HG03025 (cell line): ENCODE measurements around the gene AGBL4.

ENCODE experiments used
- ATAC-seq: cut with Tn5 transposase; IDR thresholded peaks from one replicate; pipeline ENCODE4 v1.9.1; 2021; ENCODE audit warnings: mild to moderate bottlenecking, moderate library complexity; ENCODE audit not compliant: unreplicated experiment, low FRiP score

The AGBL4 gene

DNA sequence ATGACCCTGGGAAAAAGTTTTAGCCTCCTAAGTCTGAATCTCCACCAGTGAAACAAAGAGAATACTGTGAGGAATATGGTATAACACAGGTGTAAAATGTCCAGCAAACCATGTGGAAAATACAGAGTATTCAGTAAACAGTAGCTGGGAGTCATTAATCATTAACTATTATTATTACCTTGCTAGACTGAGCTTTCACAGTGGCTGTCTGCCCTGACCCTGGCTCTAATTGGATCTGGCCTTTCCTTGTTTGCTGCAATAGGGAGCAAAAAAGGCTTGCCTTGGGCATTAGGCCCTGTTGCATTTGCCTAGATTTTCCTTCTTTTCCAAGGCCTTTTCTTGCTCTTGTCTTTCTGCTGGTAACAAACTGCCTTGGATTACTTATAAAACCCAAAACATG, 1068.0 kb downstream of the AGBL4 start:
- no peak for ATAC-seq

DNA sequence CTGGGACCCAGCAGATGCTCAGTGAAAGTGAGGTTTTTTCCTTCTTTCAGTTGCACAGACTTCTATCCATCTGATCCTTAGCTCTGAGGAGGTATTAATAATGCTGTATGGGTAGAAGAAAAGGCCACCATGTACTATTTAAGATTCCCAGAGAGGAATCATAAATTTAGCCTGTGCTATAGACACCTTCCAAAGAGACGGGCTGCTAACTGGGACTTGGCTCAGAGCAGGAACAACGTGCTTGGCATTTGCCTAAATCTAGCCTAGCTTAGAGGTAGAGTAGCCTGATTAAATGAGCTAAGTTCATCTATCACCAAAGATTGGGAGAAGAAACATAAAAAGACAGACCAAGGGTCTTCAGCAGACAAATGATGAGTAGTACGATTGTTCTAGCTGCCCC, 1070.1 kb downstream of the AGBL4 start:
- ATAC-seq, result no peak

DNA sequence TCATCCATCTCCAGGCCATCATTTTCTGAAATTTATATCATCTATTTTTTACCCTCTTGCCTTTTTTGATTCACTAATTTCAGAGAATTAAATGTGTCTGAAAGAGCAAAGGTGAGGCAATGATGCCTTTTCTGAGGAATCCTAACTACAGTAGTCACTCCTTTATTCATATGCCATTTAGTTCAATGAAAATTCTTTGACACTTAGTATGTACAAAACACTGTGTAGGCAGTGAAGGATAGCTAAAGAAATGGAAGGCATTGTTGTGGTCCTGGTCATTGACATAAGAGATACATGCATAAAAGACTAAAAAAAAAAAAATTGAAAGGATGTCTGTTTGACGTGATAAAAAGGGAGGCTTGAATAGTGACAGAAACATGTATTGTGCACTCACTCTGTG, 1075.2 kb downstream of the AGBL4 start:
- ATAC-seq, result no peak

DNA sequence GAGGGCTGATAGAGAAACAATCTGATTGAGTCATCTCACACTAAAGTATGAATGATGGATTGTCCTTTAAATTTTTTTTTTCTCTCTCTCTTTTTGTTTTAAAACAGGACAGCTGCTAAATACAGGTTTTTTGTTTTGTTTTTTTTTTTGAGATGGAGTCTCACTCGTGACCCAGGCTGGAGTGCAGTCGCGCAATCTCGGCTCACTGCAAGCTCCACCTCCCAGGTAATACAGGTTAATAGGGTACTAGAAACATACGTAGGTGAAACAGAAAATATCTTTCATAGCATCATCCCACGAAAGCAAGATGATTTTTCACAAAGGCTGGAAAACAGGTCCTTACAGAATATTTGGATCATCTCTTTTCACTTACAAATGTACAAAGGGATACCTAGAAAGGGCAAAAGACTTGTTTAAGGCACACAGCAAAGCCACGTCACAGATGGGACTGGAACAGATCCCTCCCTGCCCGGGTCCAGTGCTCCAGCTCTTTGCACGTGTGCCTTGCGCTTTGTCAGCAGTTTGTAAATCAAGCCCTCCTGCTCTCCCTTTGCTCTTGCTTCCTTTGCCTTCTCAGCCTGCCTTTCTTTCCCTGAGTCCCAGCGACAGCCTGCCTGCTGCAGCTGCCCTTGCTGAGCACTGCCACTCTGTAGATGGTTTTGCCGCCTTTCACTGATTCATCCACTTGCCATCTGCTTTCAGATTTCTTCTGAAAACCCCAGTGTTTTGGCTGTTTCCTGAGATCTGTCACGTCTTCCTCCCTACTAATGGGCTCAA, 1075.8 kb downstream of the AGBL4 start:
- no peak for ATAC-seq

DNA sequence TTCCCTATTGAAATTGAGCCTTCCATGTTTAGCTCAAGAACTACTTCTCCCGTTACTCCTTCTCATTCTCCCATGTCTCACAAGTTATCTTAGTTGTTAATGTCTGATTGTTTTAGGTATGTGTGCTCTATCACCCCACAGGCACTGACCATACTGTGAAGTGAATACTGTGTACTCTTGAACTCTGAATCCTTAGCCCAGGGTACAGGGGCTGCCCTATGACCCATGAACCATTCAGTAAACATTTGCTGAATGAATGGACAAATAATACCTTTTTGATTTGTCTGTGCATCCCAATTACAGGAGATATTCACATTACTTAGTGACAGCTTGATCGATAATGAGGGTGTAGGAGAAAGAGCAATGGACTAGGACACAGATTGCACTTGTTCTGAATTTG, 1077.7 kb downstream of the AGBL4 start:
- ATAC-seq, result no peak

DNA sequence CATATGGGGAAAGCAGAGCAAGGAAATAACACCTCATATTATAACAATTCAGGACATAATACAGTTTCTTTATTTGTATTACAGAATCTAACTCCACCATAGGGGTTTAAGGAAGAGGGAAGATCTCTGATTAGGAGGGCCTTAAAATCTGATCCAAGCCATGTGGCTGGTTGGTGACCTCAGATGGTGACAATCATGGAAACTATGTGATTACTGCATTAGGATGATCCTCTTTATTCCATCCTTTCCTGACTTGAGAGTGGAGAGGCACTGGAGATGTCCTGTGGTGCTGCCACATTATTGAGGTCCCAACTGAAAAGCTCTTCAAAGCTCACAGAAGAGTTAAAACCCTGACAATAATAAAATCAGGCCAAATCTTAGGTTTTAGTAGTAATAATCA, 1078.9 kb downstream of the AGBL4 start:
- ATAC-seq, result no peak

DNA sequence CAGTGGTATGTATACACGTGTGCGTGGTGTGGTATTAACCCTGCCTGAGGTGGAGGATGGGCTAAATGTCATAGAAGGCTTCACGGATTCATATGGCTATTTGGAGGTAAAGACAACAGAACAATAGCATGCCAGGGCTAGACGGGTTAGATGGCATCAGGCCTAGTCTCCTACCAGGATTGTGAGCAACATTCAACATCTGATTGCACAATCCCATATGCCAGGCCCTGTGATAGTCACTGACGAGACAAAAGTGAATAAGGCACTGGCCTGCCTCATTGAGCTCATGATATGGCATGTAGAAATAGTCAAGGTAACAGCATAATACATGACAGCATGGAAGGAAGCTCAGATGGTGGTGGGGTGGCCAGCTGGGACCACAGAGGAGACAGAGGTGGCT, 1079.9 kb downstream of the AGBL4 start:
- no peak for ATAC-seq

DNA sequence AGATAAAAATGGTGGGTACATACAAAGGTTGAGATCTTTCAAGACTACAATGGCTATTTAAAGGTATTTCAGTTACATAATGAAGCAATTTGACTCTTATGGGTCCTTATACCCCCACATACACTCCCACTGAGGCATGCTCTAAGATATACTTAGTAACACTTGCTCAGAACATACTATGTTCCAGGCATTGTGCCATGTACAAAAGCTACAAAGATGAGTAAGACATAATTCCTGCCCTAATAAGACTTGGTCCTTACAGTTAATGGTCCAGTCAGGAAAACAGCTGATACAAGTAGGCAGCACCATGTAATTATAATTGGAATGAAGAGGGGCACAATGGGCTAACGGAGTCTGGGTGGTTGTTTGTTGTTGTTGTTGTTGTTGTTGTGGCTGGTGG, 1080.4 kb downstream of the AGBL4 start:
- no peak for ATAC-seq

DNA sequence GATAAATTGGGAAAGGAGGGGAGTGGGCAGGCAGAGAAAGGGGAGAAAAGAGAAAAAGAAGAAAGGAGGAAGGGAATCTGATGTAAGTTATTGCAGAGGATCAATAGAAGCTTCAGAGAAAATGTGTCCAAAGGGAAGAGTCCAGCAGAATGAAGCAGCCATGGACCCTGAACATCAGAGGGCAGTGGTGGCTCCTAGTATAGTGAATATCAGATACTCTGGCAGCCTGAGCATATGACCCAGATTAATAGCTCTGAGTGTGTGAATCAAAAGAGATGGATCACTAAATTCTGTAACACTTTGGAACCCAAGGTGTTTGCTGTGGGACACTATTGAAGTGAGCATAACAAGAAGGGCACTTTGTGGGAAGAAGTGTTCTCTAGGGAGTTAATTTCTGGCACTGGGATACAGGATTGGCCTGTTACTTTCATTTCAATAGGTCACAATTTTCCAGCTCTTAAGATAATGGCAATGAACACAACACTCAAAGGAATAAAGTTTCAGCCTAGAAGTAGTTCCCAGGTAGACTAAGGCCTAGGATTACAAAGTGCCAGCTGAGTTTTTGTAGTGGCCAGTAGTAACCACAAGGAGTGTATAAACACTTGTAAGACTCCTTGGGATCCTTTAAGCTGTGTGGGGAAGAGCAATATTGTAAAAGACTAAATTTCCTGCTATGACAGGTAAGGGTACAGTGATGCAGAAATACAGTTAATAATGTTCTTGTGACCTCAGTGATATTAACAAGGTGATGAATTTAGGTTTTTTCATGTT, 1082.6 kb downstream of the AGBL4 start:
- no peak for ATAC-seq

DNA sequence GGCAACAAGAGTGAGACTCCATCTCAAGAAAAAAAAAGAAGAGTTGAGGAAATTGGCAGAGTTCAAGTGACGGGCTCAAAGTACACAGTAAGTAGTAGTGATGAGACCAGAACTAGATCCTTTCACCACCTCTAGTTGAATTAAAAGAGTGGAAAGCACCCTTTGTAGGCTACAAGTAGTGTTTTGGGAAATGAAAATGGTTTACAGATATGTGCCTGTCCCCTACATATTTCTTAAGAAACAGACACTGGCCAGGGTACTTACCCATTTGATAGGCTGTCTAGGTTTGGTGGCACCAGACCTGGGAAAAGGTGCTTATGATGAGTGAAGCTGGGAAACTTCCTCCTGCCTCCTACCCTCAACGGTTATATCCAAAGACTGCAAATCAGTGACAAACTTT, 1083.4 kb downstream of the AGBL4 start:
- ATAC-seq, result no peak

DNA sequence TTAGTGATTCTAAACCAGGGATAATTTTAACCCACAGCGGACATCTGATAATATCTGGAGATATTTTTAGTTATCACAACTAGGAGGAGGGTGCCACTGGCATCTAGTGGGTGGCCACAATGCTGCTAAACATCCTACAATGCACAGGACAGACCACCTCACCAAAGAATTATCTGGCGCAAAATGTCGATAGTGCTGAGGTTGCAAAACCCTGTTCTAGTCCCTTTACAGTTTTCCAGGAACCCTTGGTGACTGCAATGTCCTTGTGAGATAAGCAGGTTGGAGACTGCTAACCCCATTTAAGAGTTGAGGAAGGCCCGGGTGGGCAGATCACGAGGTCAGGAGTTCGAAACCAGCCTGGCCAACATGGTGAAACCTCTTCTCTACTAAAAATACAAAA, 1083.9 kb downstream of the AGBL4 start:
- ATAC-seq, result no peak

DNA sequence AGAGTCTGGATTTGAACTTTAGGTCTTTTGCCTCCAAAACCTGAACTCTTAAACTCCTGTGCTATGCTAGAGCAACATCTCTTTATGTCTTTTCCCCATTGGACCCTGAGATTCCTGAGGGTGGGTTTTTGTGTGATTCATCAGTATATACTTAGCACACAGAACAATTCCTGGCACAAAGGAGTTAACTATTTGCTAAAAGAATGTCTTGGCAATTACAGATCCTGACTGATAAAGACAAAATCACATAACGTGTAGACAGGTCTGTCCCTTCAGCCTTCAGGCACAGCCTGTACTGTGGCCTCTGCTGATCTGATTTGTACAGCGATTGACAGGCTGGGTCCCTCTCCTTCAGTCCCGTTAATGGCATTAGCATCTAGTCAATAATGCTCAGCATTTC, 1084.7 kb downstream of the AGBL4 start:
- ATAC-seq, result no peak

DNA sequence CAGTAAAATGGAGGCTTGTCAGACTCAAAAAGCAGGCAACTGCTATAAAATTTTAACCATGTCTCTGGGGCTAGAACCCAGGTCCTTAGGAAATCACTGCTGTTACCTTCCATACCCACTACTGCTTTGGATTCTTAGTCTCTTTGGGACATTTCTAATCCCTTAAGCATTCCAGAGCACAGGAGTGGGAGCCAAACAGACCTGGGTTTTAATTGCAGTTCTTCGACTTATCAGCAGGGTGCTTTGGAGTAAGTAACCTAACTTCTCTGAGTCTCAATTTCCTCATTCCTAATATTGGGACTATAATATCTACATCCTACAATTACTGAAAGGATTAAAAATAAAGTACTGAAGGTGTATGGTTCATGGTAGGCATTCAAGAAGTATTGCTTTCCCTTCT, 1086.0 kb downstream of the AGBL4 start:
- ATAC-seq, result no peak

DNA sequence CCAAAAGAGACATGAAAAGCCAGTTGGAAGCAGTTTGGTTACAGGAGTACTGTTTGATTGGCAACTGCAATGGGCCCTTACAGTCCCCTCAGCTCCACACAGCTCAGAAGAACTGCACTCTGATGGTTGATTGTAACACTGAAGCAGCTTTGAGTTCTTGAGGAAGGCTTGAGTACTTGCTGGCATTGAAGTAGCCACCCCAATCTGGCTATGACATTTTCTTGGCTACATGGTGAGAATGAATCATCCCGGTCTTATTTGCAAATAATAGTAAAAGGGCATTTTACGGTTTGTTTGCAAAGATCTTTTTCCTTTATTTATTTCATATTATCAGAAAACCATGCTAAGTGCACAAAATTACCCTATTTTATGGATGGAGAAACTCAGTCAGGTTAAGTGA, 1087.3 kb downstream of the AGBL4 start:
- ATAC-seq, result no peak

DNA sequence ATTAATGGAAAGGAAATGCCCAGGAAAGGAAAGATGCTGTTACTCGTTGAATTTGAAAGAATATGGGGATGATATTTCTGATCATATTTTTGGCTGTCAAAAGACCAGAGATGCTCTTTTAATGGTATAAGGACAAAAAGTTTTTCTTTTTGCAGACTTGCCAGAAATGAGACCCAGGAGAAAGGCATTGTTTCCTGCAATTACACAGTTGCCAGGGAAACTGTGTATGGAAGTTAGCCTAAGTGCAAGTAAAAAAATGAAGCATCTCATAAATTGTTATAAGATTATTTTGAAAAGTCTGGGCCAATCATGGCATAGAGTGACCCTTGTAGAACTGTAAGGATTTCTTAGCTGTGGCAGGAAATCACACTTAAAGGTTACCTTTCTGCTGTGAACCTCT, 1091.4 kb downstream of the AGBL4 start:
- no peak for ATAC-seq

DNA sequence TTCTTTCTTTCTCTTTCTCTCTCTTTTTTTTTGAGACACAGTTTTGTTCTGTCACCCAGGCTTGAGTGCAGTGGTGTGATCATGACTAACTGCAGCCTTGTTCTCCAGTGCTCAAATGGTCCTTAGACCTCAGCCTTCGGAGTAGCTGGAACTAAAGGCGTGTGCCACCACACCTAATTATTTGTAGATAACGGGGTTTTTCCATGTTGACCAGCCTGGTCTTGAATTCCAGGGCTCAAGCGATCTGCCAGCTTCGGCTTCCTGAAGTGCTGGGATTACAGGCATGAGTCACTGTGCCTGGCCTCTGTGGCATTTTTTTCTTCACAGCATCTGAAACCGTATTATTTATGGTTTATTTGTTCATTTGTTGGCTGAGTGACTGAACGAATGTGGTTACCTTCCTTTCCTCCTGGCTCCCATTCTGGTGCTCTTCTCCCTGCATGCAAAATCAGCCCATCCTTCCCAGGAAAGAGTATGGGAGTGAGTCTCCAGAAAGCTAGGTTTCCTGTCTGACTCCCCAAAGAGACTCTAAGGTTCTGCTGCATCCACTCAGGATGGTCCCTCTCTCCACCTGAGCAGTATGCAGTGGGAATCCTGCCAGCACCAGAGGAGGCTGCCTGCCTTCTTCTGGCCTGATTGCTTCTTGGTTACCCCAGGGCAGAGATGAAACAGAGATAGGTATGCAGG, 1092.1 kb downstream of the AGBL4 start:
- no peak for ATAC-seq

DNA sequence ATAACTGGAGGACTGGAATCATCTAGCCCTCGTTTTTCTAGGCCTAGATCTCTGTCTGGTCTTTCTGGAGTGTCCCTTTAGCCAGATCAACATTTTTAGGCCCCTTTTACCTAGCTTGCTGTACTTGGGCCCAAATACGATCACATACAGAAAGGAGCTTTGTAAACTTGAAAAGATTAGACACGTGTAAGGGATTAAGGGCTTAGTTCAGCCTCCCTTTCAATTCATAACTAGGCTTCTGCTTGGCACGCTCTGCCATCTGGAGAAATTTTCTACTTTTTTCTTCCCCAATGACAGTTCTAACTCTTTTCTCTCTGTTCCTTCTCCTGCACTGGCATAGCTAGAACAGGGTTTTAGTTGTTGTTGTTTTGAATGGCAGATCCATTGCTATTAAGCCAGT, 1093.7 kb downstream of the AGBL4 start:
- no peak for ATAC-seq

DNA sequence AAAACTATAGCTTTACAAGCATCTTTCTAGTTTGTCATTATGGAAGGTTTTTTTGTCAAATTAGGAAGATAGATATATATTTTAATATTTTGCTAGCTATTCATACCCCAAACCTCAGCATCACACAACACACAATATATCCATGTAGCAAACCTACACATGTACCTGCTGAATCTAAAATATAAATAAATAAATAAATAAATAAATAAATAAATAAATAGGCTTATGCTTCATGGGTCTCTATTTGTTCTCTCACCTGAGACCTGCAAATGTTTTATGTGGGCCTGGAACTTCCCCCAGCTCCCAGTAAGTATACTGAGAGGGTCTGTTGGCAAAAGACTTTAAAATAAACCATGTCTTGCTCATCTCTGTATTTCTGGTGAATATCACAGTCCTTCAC, 1099.7 kb downstream of the AGBL4 start:
- ATAC-seq, result no peak

DNA sequence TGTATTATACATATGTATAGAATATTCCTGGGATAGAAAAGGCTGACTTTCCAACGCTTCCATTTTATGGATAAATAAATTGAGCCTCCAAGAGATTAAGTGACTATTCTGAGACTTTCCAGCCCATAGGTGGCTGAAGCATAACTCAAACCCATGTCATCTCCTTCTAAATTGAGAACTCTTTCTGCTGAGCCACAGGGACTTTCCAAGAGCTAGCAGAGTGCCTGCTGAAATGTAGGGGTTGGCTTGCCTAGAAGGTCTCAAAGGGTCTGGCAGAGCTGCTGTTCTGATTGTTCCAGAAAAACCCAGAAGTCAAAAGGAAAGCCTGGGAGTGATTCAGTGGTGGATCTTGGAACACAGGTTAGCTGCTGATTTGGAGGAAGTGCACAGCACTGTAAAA, 1100.6 kb downstream of the AGBL4 start:
- ATAC-seq, result no peak

DNA sequence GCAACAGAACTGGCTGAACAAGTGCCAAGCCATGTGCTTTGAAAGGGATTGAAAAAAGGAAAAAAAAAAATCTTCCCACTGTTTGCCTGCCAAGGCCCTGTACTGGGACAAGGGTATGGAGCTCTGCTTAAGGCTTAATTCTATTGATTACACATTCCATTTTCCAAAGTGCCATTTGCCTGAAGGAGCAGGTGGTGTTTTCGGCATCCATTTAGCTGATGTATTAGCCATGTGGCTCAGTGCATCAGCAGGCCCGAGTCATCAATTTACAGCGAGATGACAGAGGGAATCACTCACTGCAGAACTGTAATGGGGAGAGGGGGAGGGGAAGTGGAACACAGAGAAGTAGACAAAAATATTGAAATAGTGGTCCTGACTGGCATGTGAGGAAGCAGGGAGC, 1102.9 kb downstream of the AGBL4 start:
- no peak for ATAC-seq

DNA sequence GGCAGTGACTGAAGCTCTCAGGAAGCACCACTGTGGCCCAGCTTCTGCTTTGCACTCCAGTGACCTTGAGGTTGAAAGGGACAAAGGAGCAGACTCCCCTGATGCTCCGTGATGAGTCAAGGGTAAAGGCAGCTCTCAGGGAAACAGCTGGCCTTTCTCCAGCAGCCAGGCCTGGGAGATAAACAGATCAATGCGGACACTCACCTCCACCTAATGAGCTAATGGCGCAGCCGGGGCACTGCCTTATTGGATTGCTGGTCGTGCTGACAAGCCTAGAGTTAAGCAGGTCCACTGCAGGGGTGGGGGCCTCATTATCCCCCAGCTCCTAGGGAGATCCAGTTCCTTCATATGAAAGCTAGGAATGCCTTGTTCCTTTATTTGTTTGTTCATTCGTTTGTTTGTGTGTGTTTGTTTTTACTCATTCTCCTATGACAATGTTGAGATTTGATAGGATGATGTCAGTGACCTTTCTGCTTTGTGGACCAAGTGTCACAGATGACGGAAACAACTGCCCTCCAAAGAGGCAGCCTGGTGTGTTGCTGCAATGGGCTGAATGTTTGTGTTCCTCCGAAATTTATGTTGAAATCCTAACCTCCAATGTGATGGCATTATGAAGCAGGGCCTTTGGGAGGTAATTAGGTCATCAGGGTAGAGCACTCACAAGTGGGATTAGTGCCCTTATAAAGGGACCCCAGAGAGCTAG, 1105.7 kb downstream of the AGBL4 start:
- ATAC-seq, result no peak
